Astrocyte of the spinal cord (primary cell): ENCODE measurements around the gene NEK4.
"Not testable (repeated sequence)": the region's sequence is repeated elsewhere in the genome, so short reads cannot be mapped to it uniquely, and the experiment has no call there.

ENCODE experiments used
- DNase-seq: peaks from one replicate; pipeline ENCODE4 v3.0.0; 2011; ENCODE audit warnings: low read depth, low spot score
- H3K4me3 ChIP-seq: 2 replicates; pipeline ENCODE4 v1.5.1; 2011; ENCODE audit warnings: low read depth, mild to moderate bottlenecking, low read length, moderate library complexity
- in situ Hi-C: cut with HindIII; loops from 2 replicates; pipeline ENCODE4 v1.10.0; 2017; ENCODE audit warnings: low sequenced_read_pairs
- TF ChIP-seq, protein P1 (sequence below): IDR thresholded peaks from 2 replicates; pipeline ENCODE4 v1.5.1; 2012; ENCODE audit warnings: low read depth, mild to moderate bottlenecking, low read length, inconsistent platforms

Gene NEK4

DNA sequence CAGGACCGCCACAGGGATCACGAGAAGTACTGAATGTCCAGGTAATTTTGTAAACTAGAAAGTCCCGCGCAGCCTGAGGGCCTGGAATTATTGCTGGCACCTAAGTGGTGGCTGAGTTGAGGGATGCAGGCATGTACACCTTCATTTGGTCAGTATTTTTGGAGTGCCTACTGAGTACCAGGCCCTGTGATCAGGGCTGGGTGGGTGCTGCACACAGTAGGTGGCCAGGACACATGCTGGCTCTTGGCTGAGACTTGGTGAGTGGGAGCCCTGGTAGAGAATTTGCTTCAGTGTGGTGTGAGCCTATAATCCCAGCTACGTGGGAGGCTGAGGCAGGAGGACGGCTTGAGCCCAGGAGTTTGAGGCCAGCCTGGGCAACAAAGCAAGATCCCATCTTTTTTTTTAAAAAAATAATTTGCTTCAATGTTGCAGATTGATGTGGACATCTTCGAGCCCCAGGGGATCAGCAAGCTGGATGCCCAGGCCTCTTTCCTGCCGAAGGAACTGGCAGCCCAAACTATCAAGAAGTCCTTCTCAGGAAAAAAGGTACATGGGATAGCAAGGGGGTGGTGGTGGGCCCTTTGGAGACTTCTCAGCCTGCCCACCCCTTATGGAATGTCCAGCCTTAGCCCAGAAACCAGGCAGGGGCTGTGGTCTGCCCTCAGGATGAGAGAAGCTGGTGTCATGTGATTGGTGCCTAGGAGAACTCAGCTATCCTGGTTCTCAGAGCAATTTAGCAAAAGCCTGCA, 9.3 kb upstream of the NEK4 start:
- in situ Hi-C loops: no loop called here
- no peak overlapping the region for H3K4me3 ChIP-seq
- TF ChIP-seq, protein P1, sequence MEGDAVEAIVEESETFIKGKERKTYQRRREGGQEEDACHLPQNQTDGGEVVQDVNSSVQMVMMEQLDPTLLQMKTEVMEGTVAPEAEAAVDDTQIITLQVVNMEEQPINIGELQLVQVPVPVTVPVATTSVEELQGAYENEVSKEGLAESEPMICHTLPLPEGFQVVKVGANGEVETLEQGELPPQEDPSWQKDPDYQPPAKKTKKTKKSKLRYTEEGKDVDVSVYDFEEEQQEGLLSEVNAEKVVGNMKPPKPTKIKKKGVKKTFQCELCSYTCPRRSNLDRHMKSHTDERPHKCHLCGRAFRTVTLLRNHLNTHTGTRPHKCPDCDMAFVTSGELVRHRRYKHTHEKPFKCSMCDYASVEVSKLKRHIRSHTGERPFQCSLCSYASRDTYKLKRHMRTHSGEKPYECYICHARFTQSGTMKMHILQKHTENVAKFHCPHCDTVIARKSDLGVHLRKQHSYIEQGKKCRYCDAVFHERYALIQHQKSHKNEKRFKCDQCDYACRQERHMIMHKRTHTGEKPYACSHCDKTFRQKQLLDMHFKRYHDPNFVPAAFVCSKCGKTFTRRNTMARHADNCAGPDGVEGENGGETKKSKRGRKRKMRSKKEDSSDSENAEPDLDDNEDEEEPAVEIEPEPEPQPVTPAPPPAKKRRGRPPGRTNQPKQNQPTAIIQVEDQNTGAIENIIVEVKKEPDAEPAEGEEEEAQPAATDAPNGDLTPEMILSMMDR: no peak
- no peak for DNase-seq

DNA sequence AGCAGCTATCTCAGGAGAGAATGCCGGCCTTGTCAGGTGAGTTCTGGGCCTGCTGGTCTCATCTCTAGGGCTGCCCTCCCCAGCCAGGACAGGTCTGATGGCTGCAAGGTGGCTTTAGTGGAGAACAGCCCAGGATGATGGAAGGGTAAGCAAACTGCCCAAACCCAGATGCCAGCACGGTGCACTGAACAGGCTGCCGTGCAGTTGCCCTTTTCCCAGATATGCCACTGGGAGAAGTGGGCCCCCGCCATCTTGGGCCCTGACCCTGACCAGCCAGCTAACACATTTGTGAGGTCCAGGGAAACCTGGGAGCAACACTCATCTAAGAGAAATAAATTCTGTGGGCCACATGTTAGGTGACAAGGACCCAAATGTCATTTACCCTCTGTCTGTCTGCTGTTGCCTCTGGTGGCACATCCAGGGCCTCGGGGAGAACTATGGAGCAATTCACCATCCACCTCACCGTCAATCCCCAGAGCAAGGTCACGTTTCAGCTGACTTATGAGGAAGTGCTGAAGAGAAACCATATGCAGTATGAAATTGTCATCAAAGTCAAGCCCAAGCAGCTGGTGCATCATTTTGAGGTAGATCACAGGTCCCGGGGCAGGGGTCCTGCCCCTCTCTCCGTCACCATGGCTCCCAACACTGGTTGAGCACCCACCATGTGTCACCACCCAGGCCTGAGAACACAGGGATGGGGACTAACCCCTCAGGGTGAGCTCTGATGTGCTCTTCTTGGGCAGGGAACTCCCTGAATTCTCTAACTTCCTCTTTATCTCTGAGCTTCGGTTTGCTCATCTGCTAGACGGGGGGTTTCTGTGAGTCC, 8.5 kb upstream of the NEK4 start:
- in situ Hi-C loops: no loop called here
- no peak for DNase-seq
- no peak overlapping the region for H3K4me3 ChIP-seq
- TF ChIP-seq, protein P1: no peak

DNA sequence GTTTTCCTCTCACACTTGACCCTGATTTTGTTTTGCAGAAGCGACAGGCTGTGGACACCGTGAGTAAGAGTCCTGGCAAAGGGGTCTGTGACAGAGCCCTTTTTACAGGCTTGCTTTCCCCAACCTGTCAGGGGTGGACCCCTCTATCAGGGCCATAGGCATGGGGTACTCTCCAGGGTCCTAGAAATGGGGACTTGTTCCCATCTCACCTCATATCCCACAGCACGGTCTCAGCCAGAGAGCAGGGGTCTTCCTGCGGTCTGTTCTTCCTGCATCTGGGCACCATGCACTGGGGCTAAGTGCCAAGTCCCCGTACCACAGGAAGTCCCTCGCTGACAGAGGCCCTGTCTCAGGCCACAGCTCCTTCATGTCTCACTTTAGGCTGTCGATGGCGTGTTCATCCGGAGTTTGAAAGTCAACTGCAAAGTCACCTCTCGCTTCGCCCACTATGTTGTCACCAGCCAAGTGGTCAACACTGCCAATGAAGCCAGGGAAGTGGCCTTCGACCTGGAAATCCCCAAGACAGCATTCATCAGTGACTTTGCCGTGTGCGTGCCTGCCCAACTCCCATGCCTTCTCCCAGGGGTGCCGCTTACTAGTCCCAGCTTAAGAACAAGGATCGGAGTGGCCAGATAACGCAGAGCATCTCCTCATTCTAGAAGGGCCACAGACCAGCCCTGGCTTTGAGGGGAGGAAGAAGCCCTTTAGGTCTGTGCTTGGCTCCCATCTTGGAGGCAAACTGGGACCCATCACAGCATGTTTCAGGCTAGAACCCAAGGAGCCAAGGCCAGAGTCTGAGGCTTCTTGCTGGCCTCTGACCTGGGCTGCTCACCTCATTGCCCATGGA, 7.4 kb upstream of the NEK4 start:
- in situ Hi-C loops: no loop called here
- no peak for DNase-seq
- no peak overlapping the region for H3K4me3 ChIP-seq
- TF ChIP-seq, protein P1: no peak

DNA sequence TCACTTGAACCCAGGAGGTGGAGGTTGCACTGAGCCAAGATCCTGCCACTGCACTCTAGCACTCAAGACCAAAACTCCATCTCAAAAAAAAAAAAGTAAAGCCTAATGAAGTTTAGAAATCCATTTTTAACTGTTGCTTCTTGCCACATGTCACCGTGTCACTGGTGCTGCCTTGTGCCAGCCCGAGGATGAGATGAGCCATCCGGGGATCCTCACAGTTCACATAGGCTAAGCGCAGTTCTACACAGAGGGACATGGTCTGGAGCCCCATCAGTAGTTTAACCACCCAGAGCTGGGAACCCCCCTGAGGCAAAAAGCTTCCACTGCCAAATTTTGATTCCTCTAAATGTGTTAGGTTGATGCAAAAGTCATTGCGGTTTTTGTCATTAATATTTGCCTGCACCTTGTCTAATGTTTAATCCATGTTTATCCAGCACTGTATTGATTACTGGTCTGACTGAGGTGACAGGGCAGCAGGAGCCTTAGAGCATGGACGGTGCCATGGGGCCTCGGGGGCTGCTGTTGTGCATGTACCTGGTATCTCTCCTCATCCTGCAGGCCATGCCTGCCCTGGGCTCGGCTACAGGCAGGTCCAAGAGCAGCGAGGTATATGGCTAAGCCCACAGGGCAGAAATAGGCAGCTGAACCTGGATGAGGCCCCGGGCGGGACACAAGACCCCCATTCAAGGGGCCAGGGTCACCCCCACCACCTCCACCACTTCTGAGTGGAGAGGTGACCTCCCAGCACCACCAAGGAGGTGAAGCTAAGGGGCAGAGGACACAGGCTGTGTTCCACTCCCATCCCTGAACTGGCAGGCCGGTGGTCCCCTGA, 6.6 kb upstream of the NEK4 start, which contains the start of gene ITIH1:
Gene ITIH1 (plus strand): TSS at position 473 of the 832 bp plus-strand sequence. CDS start 17 bp downstream, at position 490.
- H3K4me3 ChIP-seq: no peak within 1 kb of the TSS
- no peak for DNase-seq
- TF ChIP-seq, protein P1: no peak
- in situ Hi-C loops: no loop called here

DNA sequence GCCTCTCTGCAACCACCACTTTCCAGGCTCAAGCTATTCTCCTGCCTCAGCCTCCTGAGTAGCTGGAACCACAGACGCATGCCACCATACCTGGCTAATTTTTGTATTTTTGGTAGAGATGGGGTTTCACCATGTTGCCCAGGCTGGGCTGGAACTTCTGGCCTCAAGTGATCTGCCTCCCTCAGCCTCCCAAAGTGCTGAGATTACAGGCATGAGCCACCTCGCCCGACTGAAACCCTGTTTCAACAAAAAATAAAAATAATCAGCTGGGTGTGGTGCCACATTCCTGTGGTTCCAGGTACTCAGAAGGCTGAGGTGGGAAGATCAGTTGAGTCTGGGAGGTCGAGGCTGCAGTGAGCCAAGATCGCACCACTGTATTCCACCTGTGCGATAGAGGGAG, 5.7 kb upstream of the NEK4 start:
- DNase-seq, H3K4me3 ChIP-seq, in situ Hi-C loops: not testable (repeated sequence)

DNA sequence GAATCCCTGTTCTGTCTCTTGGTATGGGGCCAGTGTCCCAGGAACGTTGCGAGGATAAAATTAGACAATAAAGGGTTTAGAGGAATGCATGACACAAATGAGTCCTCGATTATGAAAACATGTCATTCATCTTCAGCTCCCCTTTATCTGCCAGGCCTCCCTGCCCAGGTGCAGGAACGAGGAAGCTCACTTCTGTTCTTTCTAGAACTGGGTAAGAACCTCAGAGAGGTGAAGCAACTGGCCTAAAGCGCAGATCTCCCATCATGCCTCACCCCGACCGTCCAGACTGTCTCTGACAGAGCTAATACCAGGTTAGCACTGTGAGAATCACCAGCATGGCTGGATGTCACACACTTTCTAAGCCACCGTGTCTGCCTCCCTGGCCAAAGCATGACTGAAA, 5.1 kb upstream of the NEK4 start:
- TF ChIP-seq, protein P1: no peak
- DNase-seq: no peak
- in situ Hi-C loops: no loop called here
- no peak overlapping the region for H3K4me3 ChIP-seq
